ENCODE data around the gene EIF4G3.
"Not testable (repeated sequence)": the region's sequence is repeated elsewhere in the genome, so short reads cannot be mapped to it uniquely, and the experiment has no call there.

EIF4G3 gene

DNA sequence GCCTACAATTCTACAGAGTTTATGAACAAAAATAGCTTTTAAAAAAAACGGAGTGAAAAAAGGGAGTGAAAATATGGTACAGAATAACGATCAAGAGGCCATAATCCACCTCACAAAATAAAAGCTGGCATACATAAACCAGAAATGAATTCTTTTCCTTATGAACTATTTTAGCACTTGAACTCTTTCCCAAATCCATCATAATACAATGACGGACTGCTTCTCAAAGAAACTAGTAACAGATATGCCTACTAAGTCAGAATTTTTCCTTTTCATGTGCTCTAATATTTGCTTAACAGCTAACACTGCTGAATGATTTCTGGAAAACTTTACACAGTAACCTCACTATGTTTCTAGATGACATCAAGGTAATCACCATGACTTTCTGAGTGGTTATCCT lies 144.0 kb downstream of the EIF4G3 start:
- no peak overlapping the region for H3K4me3 ChIP-seq (ENCODE audit: low read depth, low read length)
- no peak for DNase-seq (ENCODE audit: low read depth, low spot score)
- in situ Hi-C loops (cut with HindIII; ENCODE audit: low sequenced_read_pairs): no loop called here
- TF ChIP-seq, protein P1, sequence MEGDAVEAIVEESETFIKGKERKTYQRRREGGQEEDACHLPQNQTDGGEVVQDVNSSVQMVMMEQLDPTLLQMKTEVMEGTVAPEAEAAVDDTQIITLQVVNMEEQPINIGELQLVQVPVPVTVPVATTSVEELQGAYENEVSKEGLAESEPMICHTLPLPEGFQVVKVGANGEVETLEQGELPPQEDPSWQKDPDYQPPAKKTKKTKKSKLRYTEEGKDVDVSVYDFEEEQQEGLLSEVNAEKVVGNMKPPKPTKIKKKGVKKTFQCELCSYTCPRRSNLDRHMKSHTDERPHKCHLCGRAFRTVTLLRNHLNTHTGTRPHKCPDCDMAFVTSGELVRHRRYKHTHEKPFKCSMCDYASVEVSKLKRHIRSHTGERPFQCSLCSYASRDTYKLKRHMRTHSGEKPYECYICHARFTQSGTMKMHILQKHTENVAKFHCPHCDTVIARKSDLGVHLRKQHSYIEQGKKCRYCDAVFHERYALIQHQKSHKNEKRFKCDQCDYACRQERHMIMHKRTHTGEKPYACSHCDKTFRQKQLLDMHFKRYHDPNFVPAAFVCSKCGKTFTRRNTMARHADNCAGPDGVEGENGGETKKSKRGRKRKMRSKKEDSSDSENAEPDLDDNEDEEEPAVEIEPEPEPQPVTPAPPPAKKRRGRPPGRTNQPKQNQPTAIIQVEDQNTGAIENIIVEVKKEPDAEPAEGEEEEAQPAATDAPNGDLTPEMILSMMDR (IDR thresholded peaks at IDR 0.05; ENCODE audit: low read depth, low read length): no peak

DNA sequence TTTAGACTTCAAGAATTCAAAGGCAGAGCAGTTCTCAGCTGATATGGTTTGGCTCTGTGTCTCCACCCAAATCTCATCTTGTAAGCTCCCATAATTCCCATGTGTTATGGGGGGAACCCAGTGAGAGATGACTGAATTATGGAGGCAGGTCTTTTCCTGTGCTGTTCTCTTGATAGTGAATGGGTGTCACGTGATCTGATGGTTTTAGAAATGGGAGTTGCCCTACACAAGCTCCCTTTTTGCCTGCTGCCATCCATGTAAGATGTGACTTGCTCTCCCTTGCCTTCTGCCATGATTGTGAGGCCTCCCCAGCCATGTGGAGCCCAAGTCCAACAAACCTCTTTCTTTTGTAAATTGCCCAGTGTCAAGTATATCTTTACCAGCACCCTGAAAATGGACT lies 146.5 kb downstream of the EIF4G3 start:
- TF ChIP-seq, protein P1 (IDR thresholded peaks at IDR 0.05; ENCODE audit: low read depth, low read length): no peak
- no peak overlapping the region for H3K4me3 ChIP-seq (ENCODE audit: low read depth, low read length)
- no peak for DNase-seq (ENCODE audit: low read depth, low spot score)
- in situ Hi-C loops (cut with HindIII; ENCODE audit: low sequenced_read_pairs): no loop called here

DNA sequence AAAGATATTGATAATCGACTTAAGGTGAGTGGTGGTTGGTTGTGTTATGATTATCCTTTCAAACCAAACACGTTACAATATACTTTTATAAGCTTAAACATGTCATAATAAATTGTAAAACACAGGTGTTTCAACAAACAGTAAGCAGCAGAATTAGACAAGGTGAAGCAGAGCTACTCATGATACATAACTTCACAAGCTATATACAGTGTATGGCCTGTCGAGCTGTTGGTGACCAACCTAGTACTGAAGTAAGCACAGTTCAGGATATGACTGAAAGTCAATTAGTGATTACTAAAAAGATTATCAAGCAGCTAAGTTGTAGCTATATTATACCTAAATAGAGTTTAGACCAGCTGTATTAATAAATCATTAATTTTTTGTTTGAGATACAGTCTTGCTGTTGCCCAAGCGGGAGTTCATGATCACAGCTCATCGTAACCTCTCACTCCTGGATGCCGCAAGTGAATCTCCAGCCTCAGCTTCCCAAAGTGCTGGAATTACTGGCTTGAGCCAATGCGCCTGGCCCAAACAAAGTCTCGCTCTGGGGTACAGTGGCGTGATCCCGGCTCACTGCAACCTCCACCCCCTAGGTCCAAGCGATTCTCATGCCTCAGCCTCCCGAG lies 148.1 kb downstream of the EIF4G3 start:
- in situ Hi-C loops (cut with HindIII; ENCODE audit: low sequenced_read_pairs): no loop called here
- DNase-seq (ENCODE audit: low read depth, low spot score): no peak
- TF ChIP-seq, protein P1 (IDR thresholded peaks at IDR 0.05; ENCODE audit: low read depth, low read length): no peak
- H3K4me3 ChIP-seq (ENCODE audit: low read depth, low read length): no peak overlapping the region

DNA sequence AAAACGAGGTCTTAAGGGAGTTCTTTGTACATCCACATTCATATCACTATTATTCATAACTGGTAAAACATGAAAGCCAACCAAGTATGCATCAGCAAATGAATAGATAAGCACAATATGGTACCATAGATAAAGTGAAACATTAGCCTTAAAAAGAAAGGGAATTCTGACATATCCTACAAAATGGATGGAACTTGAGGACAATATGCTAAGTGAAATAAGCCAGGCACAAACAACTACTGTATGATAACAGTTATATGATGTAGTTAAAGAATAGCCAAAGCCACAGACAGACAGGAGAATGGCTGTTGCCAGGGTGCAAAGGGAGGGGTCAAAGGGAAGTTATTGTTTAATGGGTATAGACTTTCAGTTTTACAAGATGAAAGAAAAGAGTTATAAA lies 148.9 kb downstream of the EIF4G3 start:
- H3K4me3 ChIP-seq (ENCODE audit: low read depth, low read length): no peak overlapping the region
- no peak for DNase-seq (ENCODE audit: low read depth, low spot score)
- in situ Hi-C loops (cut with HindIII; ENCODE audit: low sequenced_read_pairs): no loop called here
- TF ChIP-seq, protein P1 (IDR thresholded peaks at IDR 0.05; ENCODE audit: low read depth, low read length): no peak

DNA sequence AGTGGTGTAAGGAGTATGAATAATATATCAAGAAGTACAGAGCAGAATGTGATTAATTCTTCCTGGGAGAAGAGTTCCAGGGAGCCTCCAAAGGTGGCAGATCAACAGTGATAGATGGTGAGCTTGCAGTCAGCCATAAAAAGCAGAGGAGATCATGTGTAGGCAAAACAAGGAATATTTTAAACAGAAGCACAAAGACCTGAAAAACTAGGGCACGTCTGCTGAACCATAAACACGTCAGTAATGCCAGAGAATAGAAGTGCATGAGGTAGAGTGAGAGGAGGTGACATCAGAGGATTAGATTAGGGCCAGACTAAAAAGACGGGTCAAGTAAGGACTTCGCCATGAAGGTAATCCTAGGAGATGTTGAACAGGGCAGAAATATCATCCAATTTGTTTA lies 151.8 kb downstream of the EIF4G3 start:
- DNase-seq (ENCODE audit: low read depth, low spot score): no peak
- H3K4me3 ChIP-seq (ENCODE audit: low read depth, low read length): no peak overlapping the region
- in situ Hi-C loops (cut with HindIII; ENCODE audit: low sequenced_read_pairs): no loop called here
- TF ChIP-seq, protein P1 (IDR thresholded peaks at IDR 0.05; ENCODE audit: low read depth, low read length): no peak

DNA sequence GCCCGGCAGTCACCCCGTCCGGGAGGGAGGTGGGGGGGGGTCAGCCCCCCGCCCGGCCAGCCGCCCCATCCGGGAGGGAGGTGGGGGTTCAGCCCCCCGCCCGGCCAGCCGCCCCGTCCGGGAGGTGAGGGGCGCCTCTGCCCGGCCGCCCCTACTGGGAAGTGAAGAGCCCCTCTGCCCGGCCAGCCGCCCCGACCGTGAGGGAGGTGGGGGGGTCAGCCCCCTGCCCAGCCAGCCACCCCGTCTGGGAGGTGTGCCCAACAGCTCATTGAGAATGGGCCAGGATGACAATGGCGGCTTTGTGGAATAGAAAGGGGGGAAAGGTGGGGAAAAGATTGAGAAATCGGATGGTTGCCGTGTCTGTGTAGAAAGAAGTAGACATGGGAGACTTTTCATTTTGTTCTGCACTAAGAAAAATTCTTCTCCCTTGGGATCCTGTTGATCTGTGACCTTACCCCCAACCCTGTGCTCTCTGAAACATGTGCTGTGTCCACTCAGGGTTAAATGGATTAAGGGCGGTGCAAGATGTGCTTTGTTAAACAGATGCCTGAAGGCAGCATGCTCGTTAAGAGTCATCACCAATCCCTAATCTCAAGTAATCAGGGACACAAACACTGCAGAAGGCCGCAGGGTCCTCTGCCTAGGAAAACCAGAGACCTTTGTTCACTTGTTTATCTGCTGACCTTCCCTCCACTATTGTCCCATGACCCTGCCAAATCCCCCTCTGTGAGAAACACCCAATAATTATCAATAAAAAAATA lies 152.4 kb downstream of the EIF4G3 start:
- DNase-seq (ENCODE audit: low read depth, low spot score); H3K4me3 ChIP-seq (ENCODE audit: low read depth, low read length); in situ Hi-C loops (cut with HindIII; ENCODE audit: low sequenced_read_pairs): not testable (repeated sequence)

DNA sequence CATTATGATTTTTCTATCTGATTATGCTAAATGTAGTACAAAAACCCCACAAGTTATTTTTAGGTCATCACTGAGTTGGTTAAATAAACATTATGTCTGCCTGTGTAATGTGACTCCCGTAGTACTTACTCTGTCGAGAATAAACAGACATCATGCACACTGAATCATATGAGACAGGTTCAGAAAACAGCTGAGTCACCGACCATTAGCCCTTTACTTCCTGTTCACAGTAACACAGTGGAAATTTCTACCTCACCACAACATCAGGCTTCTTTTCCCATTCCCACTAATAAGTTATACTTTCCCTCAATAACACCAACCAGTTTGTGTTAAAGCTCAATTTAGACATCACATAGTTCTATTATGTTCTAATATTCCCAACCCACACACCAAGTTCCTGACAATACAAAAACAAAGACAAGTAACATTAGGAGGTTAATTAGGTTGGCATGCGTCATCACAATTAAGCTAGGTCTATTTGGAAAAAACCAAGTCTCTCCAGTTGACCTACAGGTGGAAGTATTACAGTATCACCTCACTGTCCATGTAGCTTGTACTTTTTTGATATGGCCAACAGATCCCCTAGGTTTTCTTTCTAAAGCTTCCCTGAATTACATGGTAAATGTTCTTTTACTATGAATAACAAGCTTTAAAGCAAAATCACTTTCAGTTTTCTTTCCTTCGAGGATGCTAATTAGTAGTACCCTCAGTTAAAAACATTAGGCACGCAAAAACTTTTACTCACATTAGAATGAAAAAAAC lies 154.2 kb downstream of the EIF4G3 start:
- DNase-seq (ENCODE audit: low read depth, low spot score): peak; percentile 99

More for the DNA sequence above, 154.2 kb downstream of the EIF4G3 start:
- in situ Hi-C loops (cut with HindIII; ENCODE audit: low sequenced_read_pairs): no loop called here
- no peak overlapping the region for H3K4me3 ChIP-seq (ENCODE audit: low read depth, low read length)
- TF ChIP-seq, protein P1 (IDR thresholded peaks at IDR 0.05; ENCODE audit: low read depth, low read length): no peak
